Panc1 (cell line): ENCODE measurements around the gene ZCCHC17.

Experiments used
- POLR2AphosphoS5 ChIP-seq: IDR thresholded peaks from 2 replicates; pipeline ENCODE4 v1.6.1; 2012; ENCODE audit warnings: mild to moderate bottlenecking, low read depth, low read length, moderate library complexity
- SIN3A ChIP-seq: IDR thresholded peaks from 2 replicates; pipeline ENCODE4 v1.6.1; 2012; ENCODE audit warnings: low read depth, mild to moderate bottlenecking, low read length, moderate library complexity, borderline replicate concordance; ENCODE audit not compliant: insufficient read depth
- TCF7L2 ChIP-seq: IDR thresholded peaks from 2 replicates; pipeline ENCODE4 v1.6.1; 2011; ENCODE audit warnings: mild to moderate bottlenecking, low read depth, low read length, inconsistent platforms
- TF ChIP-seq, protein P1 (sequence below): fragments of 450-650 bp; IDR thresholded peaks from 2 replicates; pipeline ENCODE4 v1.5.1; 2017; ENCODE audit warnings: mild to moderate bottlenecking
- TF ChIP-seq, protein P2 (sequence below), 2 experiments: IDR thresholded peaks; 2 replicates each; pipeline ENCODE4 v1.6.1; 2011 to 2012; ENCODE audit warnings: low read depth in 2 of 2, control low read depth in 1 of 2, low read length in 1 of 2, mild to moderate bottlenecking in 1 of 2, moderate library complexity in 1 of 2; ENCODE audit not compliant: insufficient read depth in 1 of 2

DNA sequence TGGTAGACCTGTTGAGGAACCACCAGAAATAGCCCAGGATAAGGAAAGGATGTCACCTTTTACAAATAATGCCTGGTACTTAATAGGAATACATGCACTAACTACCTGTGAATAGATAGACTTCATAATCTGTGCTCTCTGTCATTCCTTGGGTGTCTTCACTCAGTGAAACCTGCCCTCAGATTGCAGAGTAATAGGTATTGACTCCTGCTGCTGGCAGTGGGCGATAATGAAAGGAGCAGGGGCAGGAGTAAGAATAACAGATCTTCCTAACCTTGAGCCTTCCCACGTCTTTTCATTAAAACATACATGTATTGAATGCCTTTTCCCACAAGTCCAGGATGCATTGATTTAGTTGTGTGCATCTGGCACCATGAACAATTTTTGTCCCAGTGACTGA is 59.6 kb downstream of the ZCCHC17 start:
- TF ChIP-seq, protein P1, sequence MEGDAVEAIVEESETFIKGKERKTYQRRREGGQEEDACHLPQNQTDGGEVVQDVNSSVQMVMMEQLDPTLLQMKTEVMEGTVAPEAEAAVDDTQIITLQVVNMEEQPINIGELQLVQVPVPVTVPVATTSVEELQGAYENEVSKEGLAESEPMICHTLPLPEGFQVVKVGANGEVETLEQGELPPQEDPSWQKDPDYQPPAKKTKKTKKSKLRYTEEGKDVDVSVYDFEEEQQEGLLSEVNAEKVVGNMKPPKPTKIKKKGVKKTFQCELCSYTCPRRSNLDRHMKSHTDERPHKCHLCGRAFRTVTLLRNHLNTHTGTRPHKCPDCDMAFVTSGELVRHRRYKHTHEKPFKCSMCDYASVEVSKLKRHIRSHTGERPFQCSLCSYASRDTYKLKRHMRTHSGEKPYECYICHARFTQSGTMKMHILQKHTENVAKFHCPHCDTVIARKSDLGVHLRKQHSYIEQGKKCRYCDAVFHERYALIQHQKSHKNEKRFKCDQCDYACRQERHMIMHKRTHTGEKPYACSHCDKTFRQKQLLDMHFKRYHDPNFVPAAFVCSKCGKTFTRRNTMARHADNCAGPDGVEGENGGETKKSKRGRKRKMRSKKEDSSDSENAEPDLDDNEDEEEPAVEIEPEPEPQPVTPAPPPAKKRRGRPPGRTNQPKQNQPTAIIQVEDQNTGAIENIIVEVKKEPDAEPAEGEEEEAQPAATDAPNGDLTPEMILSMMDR = no peak
- TF ChIP-seq, protein P2, sequence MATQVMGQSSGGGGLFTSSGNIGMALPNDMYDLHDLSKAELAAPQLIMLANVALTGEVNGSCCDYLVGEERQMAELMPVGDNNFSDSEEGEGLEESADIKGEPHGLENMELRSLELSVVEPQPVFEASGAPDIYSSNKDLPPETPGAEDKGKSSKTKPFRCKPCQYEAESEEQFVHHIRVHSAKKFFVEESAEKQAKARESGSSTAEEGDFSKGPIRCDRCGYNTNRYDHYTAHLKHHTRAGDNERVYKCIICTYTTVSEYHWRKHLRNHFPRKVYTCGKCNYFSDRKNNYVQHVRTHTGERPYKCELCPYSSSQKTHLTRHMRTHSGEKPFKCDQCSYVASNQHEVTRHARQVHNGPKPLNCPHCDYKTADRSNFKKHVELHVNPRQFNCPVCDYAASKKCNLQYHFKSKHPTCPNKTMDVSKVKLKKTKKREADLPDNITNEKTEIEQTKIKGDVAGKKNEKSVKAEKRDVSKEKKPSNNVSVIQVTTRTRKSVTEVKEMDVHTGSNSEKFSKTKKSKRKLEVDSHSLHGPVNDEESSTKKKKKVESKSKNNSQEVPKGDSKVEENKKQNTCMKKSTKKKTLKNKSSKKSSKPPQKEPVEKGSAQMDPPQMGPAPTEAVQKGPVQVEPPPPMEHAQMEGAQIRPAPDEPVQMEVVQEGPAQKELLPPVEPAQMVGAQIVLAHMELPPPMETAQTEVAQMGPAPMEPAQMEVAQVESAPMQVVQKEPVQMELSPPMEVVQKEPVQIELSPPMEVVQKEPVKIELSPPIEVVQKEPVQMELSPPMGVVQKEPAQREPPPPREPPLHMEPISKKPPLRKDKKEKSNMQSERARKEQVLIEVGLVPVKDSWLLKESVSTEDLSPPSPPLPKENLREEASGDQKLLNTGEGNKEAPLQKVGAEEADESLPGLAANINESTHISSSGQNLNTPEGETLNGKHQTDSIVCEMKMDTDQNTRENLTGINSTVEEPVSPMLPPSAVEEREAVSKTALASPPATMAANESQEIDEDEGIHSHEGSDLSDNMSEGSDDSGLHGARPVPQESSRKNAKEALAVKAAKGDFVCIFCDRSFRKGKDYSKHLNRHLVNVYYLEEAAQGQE (IDR thresholded peaks at IDR 0.05; ENCODE audit: insufficient read depth in 1 of 2, low read depth in 2 of 2, low read length in 1 of 2) = no peak
- TF ChIP-seq POLR2AphosphoS5 (no peak), SIN3A (no peak), TCF7L2 (no peak)
